GM15510 (cell line): ENCODE measurements around the gene LRIT1.

Source experiments
- POLR2A ChIP-seq: IDR thresholded peaks from 3 replicates; pipeline ENCODE4 v1.6.1; 2011; ENCODE audit warnings: borderline replicate concordance; ENCODE audit not compliant: insufficient read length; ENCODE audit errors: extremely low read depth

The LRIT1 gene

DNA sequence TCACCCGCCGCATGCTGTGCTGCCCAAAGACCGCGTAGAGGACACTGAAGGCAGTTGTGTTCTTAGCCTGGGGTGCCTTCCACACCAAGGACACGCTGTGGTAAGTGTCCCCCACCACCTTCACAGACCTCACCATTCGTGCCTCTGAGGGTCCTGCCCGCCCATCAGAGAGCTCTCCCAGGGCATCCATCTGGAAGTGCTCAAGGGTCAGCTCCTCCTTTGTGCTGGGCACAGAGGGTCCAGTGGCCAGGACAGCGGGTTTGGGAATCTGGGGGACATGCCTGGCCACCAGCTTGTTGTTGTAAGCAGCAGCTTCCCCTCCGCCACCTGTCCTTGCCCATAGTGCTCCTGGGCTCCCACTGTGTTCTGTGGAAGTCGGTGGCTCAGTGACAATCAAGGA, 9.0 kb downstream of the LRIT1 start:
- TF ChIP-seq POLR2A = no peak

DNA sequence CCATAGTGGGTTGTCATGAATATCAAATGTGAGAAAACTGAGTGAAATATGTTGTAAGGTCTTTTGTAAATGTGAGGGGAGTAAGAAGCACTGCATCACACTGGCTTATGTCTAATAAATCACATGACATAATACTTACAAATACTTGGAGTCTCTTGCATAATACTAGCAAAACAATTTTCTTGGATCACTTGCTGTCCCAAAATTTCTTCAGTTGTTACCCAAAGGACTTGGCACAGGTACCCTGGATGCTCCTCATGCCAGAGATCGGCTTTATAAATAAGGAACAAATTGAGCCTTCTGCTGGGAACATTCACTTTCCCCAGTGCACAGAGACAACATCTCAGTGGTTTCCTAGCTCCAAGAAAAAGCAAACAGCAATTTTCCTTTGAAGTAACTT, 11.0 kb downstream of the LRIT1 start:
- TF ChIP-seq POLR2A = no peak

DNA sequence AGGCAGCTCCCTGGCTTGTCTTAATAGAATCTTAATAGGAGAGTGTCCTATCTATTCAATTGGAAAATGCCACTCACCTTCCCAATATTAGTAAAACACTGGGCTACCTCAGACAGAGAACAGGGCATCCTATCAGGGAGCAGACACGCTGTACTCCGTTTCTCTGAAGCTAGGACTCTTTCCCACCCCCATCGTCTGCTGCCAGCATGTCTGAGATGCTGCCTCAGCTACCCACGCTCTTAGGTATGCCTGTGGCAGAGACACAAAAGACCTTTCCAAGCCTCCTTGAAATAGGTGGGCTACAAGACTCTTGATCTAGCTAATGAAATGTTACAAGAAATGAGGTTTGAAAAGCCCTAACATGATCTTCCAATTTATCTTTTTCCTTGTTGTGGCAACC, 13.5 kb downstream of the LRIT1 start:
- no peak for TF ChIP-seq POLR2A

DNA sequence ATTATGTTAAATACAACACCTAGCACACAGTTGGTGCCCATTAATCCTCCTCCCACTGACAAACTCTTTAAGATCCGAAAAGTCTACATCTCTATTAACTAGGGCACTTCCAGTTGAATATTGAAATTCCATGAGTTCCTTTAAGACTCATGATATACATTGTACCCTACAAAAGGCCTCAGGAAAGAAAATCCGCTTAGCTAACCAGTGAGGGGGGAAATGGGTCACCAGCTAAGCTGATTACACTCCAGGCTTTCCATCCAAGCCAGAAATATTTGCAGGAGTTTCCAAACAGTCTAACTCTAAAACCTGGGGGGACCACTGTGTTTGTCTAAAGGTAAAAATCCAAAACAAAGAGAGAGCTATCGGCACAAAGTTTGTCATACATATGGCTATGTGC, 14.7 kb downstream of the LRIT1 start:
- no peak for TF ChIP-seq POLR2A

DNA sequence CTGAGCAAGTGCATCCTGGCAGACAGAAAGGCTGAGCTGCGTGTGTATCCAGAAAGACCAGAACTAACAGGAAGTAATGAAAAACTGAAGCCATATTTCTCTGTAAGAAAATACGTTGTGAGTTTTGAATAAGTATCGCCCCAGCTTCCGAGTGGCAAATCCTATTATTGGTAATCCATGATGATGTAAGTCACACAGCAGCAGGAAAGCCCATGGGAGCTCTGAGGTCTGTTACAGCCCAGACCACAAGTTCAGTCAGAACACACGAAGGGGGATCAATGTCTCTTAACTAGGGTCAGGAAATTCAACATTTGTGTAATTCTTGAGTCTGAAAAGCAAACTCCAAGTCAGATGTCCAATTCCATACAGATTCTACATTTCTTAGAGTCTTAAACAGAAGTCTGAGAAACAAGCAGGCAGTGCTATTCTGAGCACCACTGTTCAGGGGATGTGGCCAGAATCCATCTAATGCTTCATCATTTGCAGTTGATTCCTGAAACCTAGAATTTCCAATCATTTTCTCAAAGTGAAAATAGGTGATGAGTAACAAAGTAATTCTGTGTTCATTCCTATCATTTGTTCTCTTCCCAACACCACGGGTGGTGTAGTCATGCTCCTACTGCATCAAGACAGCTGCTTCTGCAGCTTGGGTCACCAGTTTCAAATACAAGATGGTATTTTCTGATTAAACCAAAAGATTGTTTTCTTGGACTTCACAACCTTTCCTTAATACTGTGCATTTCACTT, 15.7 kb downstream of the LRIT1 start, which contains the start of gene LRIT2:
Gene LRIT2, minus strand, starts transcription at position 118 of the 747 bp plus-strand sequence. Its CDS starts 24 bp downstream, at position 94.
- no peak for TF ChIP-seq POLR2A

DNA sequence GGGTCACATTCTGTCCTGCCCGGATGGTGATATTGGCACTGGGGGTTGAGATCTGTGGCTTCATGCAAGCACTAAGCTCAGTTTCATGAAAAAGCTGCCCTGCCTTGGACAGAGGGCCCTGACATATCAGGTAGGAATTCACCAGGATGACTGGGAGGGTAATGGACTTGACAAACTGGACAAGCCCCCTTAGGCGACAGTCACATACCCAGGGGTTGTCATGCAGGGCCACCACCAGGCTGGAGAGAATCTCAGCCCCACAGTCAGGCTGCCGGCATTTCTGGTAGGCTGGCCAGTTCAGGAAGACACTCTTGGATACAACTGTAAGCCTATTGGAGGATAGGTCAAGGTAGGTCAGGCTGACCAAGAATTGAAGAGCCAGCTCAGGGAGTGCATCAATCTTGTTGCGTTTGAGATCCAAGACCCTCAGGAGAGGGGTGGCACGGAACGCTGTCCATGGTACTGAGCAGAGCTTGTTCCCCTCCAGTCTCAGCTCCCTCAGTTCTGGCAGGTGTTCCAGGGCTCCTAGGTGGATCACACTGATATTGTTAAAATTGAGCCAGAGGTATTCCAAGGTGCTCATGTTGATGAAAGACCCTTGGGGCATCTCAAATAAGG, 16.8 kb downstream of the LRIT1 start:
- no peak for TF ChIP-seq POLR2A

DNA sequence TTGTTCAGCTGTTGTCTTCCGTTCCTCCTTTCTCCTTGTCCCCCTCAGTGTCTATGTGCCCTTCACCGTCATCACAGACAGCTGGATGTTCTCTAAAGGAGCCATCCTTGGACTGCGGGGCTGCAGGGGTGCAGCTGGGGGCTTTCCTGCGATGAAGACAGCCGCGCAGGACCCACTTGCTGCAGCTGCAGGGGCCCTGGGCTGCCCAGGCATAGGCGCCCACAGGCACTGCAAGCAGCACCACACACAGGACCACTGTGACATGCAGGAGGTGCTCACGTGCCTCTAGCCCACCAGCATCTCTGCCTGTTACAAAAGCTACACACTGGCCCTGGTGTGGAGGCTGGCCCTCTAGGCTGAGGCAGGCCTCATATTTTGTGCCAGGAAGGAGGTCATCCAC, 19.4 kb downstream of the LRIT1 start:
- TF ChIP-seq POLR2A = no peak

DNA sequence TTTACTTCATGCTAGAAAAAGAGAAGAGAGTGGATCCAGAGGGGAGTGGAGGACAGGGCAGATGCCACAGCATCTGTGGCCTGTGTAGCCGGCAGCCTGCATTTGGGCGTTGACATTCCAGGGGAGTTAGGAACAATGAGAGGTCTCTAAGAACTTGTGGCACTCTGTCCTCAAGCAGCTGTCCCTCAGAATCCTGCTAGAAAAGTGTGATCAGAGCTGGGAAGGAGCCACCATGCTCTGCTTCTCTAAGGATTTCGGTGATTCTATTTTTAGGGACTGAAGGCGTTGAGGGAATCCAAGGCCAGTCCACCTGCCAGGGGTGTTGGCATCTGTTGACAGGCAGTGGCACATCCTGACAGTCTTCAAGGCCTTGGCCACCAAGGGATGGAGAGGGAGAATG, 23.6 kb downstream of the LRIT1 start:
- TF ChIP-seq POLR2A = no peak

DNA sequence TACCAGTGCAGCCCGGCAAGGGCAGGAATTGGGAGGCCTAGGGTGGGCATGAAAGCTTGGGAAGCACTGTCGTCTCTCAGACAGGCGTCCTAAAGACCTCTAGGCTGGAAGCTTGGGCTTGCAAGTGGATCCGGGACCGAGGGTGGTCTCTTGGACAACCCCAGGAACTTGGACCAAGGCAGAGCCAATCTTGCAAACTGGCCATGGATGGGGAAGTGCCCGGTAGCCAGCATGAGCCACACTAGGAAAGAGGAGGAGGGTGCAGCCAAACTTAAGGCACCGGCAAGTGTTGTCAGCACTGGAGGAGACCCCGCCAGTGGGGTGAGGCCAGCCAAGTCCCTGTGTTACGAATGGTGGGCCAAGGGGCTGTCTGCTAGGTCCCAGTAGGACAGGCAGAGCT, 24.5 kb downstream of the LRIT1 start:
- TF ChIP-seq POLR2A = no peak

DNA sequence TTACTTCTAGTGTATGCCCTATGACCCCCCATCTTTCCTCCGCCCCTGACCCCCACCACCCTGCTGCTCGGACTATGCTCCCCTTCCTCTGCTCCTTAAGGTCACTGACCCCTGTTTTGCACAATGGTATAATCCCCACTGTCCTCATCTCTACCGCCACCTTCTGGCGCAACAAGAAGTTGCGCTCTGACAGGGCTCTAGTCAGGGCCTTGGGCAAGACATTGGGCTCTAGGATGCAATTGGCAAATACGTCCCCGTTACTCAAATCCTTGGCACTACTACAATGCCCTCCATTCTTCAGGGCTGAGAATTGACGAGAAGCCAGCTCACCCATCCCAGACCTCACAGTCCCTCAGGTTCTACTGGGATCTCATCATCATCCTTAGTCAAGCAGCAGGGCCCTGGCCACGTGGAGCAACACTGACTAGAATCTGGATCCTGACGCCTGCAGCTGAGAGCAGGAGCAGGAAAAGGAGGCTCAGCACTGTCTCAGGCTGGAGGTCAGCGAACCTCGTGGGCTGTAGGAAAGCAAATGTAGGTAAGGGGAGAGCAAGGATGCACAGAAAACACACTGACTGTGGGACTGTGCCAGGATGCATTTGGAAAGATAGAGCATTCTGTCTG, 26.6 kb downstream of the LRIT1 start:
- TF ChIP-seq POLR2A = no peak

DNA sequence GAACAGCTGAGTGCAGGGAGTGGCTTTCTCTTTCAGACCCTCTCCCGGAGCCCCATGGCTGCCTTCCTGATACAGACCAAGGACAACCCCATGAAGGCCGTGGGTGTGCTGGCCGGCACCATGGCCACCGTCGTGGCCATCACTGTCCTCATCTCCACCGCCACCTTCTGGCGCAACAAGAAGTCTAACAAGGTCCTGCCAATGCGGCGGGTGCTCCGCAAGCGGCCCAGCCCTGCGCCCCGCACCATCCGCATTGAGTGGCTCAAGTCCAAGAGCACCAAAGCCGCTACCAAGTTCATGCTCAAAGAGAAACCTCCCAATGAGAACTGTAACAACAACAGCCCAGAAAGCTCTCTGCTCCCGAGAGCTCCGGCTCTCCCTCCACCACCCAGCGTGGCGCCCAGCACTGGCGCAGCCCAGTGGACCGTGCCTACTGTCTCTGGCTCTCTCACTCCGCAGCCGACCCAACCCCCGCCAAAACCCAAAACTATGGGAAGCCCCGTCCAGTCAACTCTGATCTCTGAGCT, 27.2 kb downstream of the LRIT1 start:
- no peak for TF ChIP-seq POLR2A

DNA sequence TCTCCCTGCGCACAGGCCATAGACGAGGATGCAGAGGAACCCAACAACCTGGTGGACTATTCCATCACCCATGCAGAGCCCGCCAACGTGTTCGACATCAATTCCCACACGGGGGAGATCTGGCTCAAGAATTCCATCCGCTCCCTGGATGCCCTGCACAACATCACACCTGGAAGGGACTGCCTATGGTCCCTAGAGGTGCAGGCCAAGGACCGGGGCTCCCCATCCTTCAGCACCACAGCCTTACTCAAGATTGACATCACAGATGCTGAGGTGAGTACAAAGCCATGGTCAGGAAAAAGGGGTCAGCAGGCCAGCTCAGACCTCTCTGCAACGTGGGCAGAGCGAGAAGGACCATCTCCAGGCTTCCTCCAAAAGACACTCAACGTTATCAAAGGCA, 28.3 kb downstream of the LRIT1 start:
- TF ChIP-seq POLR2A = no peak

DNA sequence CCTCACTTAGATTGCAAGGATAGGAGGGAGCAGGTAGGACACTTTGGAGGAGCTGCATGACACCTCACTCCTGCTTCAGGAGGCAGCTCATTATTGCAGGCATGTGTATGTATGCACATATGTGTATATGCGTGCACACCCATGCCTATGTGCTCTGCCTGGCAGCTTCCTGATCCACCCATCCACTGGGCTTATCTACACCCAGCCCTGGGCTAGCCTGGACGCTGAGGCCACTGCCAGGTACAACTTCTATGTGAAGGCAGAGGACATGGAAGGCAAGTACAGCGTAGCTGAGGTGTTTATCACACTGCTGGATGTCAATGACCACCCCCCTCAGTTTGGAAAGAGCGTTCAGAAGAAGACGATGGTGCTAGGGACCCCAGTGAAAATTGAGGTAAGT, 29.3 kb downstream of the LRIT1 start:
- TF ChIP-seq POLR2A = no peak

DNA sequence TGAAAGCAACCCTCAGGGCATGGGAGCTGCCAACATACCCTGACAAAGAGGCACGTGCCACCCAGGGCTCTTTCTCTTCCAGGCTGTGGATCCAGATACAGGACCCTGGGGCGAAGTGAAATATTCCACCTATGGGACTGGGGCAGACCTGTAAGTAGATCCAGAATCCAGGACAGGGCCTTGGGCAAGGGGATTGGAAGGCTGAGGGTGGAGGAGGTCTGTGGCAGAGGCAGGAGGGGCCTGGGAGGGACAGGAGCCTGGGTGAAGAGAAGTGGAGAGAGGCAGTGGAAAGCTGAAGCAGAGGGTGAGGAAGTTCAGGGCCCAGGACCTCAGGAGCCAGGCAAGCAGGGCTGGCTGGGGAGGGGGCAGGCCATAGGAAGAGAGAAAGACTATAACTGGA, 29.8 kb downstream of the LRIT1 start:
- TF ChIP-seq POLR2A = no peak

DNA sequence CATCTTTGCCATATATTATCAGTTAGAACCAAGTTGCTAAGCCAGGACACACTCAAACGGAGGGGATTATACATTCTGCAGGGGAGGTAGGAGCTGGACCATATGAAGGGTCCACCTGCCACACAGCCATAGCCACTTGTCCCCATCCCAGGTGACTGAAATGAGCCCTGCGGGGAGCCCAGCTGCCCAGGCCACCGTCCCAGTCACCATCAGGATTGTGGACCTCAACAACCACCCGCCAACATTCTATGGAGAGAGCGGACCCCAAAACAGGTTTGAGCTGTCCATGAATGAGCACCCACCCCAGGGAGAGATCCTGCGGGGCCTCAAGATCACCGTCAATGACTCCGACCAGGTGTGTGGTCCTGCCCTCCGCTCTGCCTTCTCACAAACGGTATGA, 33.3 kb downstream of the LRIT1 start:
- TF ChIP-seq POLR2A = no peak

DNA sequence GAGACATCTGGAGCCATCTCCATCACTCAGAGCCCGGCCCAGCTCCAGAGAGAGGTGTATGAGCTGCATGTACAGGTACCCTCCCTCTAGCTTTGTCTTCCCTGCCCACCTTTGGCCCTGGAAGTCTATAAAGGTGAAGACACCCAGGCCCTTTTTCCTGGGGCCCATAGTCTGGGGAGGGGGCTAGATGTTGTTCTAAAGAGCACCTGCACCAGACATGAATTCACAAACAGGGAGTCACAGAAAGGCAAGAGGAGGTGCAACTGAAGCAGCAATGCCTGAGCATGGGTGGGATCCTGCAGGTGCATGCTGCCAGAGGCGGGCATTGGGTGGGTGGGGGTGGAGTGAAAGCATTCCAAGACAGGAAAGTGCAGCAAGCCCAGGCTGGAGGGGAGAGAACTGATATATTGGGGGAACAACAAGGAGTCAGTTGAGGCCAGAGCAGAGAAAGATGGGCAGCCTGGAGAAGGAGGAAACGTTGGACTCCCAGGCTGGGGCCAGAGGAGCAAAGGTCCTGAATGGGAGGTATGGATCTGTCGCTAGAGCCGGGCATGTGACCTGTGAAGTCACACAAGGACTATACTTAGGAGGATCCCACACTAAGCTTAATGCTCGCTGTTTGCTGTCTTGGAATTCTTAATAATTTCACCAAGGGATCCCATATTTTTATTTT, 35.4 kb downstream of the LRIT1 start:
- no peak for TF ChIP-seq POLR2A
